Neutrophil (primary cell): ENCODE data around the gene AMBRA1.

Source experiments
- H3K27ac ChIP-seq: fragments of 200-600 bp; sonication (generic); 2 replicates; pipeline ENCODE4 v1.5.1; 2016; ENCODE audit warnings: mild to moderate bottlenecking, moderate library complexity
- H3K27me3 ChIP-seq: fragments of 200-600 bp; sonication (generic); 2 replicates; pipeline ENCODE4 v1.6.0; 2016; ENCODE audit warnings: mild to moderate bottlenecking
- H3K36me3 ChIP-seq: fragments of 200-600 bp; sonication (generic); 2 replicates; pipeline ENCODE4 v1.5.1; 2017
- H3K4me1 ChIP-seq, 2 experiments: fragments of 200-600 bp in 1 of 2; sonication (generic) in 1 of 2; 1 replicate in 1 of 2; 2 replicates in 1 of 2; pipeline versions ENCODE4 v1.5.1 to v1.6.1; 2013 to 2016; ENCODE audit warnings: low read depth in 1 of 2, low read length in 1 of 2, mild to moderate bottlenecking in 1 of 2, moderate library complexity in 1 of 2; ENCODE audit not compliant: control insufficient read depth in 1 of 2, insufficient read depth in 1 of 2
- H3K4me3 ChIP-seq, 2 experiments: fragments of 200-600 bp in 1 of 2; sonication (generic) in 1 of 2; 1 replicate in 1 of 2; 2 replicates in 1 of 2; pipeline ENCODE4 v1.5.1; 2013 to 2016; ENCODE audit warnings: low read depth in 1 of 2, low read length in 1 of 2, mild to moderate bottlenecking in 1 of 2, moderate library complexity in 1 of 2
- H3K9me3 ChIP-seq: fragments of 200-600 bp; sonication (generic); 2 replicates; pipeline ENCODE4 v1.5.1; 2016
- TF ChIP-seq, protein P1 (sequence below): fragments of 200-600 bp; sonication (generic); IDR thresholded peaks from 2 replicates; pipeline ENCODE4 v1.5.1; 2016; ENCODE audit warnings: antibody characterized with exemption

The AMBRA1 gene

DNA sequence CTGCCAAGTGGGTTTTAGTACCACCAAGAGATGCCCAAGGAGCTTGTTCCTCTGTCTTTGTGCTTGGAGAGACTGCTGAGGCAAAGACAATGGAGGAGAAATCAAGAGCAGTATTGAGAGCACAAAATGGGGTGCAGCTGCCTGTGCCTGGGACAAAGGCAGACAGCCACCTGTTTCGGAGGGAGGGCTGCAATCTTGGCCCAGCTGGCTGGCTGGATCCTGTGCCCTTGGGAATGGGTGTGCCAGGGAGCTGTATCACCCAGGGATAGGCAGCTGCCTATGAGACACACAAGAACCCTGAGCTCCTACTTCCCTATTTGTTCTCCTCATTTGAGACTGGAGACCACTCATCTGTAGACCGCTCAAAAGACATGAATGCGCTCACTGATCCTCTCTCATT is 178.9 kb downstream of the AMBRA1 start:
- no peaks in the 10 kb centered on the region for H3K27me3 ChIP-seq
- peaks cover 56% of the 10 kb centered on the region for H3K36me3 ChIP-seq
- H3K27ac ChIP-seq, result no peak overlapping the region
- no peaks in the 10 kb centered on the region for H3K4me1 ChIP-seq
- no peak overlapping the region for H3K4me3 ChIP-seq
- TF ChIP-seq, protein P1, sequence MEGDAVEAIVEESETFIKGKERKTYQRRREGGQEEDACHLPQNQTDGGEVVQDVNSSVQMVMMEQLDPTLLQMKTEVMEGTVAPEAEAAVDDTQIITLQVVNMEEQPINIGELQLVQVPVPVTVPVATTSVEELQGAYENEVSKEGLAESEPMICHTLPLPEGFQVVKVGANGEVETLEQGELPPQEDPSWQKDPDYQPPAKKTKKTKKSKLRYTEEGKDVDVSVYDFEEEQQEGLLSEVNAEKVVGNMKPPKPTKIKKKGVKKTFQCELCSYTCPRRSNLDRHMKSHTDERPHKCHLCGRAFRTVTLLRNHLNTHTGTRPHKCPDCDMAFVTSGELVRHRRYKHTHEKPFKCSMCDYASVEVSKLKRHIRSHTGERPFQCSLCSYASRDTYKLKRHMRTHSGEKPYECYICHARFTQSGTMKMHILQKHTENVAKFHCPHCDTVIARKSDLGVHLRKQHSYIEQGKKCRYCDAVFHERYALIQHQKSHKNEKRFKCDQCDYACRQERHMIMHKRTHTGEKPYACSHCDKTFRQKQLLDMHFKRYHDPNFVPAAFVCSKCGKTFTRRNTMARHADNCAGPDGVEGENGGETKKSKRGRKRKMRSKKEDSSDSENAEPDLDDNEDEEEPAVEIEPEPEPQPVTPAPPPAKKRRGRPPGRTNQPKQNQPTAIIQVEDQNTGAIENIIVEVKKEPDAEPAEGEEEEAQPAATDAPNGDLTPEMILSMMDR, result no peak
- no peaks in the 10 kb centered on the region for H3K9me3 ChIP-seq

GRCh38 chr11:46414466-46414796 is 179.4 kb downstream of the AMBRA1 start:
- Histone ChIP-seq H3K9me3 (no peaks in the 10 kb centered on the region), H3K36me3 (peaks cover 60% of the 10 kb centered on the region), H3K27ac (no peak overlapping the region), H3K4me3 (no peak overlapping the region), H3K27me3 (no peaks in the 10 kb centered on the region), H3K4me1 (no peaks in the 10 kb centered on the region)
- TF ChIP-seq, protein P1, result no peak

GRCh38 chr11:46413760-46414465 is 179.9 kb downstream of the AMBRA1 start:
- H3K4me1 ChIP-seq, result no peaks in the 10 kb centered on the region
- H3K27me3 ChIP-seq, result no peaks in the 10 kb centered on the region
- no peaks in the 10 kb centered on the region for H3K9me3 ChIP-seq
- no peak overlapping the region for H3K4me3 ChIP-seq
- no peak overlapping the region for H3K27ac ChIP-seq
- TF ChIP-seq, protein P1, result no peak
- H3K36me3 ChIP-seq, result peaks cover 63% of the 10 kb centered on the region

DNA sequence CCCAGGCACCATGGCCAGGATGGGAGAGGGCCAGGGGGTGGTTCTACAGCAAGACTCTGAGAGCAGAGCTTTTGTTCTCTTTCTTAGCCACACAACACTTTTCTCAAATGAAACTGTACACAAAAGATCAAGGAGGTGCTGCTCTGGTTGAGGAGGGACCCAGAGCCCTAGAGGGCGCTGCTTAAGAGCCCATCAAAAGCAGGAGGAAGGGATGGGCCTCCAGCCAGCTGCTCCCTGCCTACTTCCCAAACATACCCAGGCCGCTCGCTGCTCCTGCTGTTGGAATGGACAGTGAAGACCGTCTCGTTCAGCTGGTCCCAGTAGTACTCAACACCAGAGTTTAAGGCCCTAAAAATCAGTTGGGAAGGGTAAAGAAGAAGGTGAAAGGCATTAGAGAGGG is 183.8 kb downstream of the AMBRA1 start:
- Histone ChIP-seq H3K4me1 (no peaks in the 10 kb centered on the region), H3K27ac (no peak overlapping the region), H3K9me3 (no peaks in the 10 kb centered on the region), H3K27me3 (no peaks in the 10 kb centered on the region), H3K4me3 (no peak overlapping the region), H3K36me3 (peaks cover 74% of the 10 kb centered on the region)
- TF ChIP-seq, protein P1, result no peak

- no peak overlapping the region for H3K4me3 ChIP-seq
- H3K27ac ChIP-seq, result no peak overlapping the region
- no peaks in the 10 kb centered on the region for H3K4me1 ChIP-seq
- no peaks in the 10 kb centered on the region for H3K27me3 ChIP-seq
- H3K36me3 ChIP-seq, result peaks cover 74% of the 10 kb centered on the region
- TF ChIP-seq, protein P1, result no peak
- no peaks in the 10 kb centered on the region for H3K9me3 ChIP-seq
These were observed 185.3 kb downstream of the AMBRA1 start for GRCh38 chr11:46408407-46408986.
